ENCODE measurements around the gene RALGDS.

RALGDS gene

DNA sequence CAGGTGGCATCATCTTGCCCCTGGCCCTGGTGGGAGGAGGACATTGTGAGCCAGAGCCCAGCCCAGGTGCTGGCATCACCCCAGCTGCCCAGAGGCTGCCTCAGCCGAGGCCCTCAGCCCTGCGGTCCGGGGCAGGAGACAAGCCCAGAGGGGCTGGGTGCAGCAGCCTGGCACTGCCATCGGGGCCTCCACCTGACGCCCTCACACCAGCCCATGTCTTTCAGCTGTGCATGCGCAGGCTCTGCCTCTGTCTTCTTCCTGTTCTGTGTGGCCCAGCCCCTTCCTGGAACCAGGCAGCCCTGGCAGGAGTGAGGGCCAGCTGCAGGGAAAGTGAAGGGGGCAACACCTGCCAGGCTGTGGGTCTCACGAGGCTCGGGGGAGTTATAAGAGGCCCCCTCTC is 64.0 kb downstream of the RALGDS start:
- Histone ChIP-seq H3K9me3 (ENCODE audit: severe bottlenecking) (no peaks in the 10 kb centered on the region), H3K4me3 (ENCODE audit: severe bottlenecking) (no peak overlapping the region), H3K4me1 (ENCODE audit: insufficient read depth, poor library complexity, severe bottlenecking) (peaks cover 34% of the 10 kb centered on the region), H3K36me3 (ENCODE audit: low read depth) (peaks cover 48% of the 10 kb centered on the region), H3K27me3 (ENCODE audit: insufficient read depth, poor library complexity, severe bottlenecking) (no peaks in the 10 kb centered on the region), H3K27ac (ENCODE audit: poor library complexity, severe bottlenecking) (no peak overlapping the region)
- TF ChIP-seq CTCF (IDR thresholded peaks at IDR 0.05; ENCODE audit: poor library complexity, severe bottlenecking) = no peak
- DNase-seq (ENCODE audit: low spot score) = no peak
- no peak for ATAC-seq (ENCODE audit: low read depth)

DNA sequence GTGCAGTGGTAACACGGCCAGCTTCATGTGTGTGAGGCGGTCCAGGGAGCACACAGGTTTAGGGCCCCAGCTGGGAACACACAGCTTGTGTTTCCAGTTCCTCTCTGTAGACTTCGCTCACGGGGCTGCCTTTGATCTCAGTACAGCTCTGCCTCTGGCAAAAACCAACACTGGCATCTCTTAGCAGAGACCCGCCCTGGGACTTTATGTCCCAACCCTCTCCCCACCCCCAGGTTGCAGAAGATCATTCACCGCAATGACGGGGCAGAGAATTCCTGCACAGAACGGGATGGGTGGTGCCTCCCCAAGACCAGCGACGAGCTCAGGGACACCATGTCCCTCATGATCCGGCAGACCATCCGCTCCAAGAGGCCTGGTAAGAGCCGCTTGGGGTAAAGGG is 64.5 kb downstream of the RALGDS start:
- TF ChIP-seq CTCF (IDR thresholded peaks at IDR 0.05; ENCODE audit: poor library complexity, severe bottlenecking) = no peak
- no peak for DNase-seq (ENCODE audit: low spot score)
- ATAC-seq (ENCODE audit: low read depth) = no peak
- Histone ChIP-seq H3K27me3 (ENCODE audit: insufficient read depth, poor library complexity, severe bottlenecking) (no peaks in the 10 kb centered on the region), H3K4me1 (ENCODE audit: insufficient read depth, poor library complexity, severe bottlenecking) (peaks cover 34% of the 10 kb centered on the region), H3K27ac (ENCODE audit: poor library complexity, severe bottlenecking) (no peak overlapping the region), H3K36me3 (ENCODE audit: low read depth) (peaks cover 53% of the 10 kb centered on the region), H3K4me3 (ENCODE audit: severe bottlenecking) (no peak overlapping the region), H3K9me3 (ENCODE audit: severe bottlenecking) (no peaks in the 10 kb centered on the region)

GRCh38 chr9:133055788-133056420 is 65.1 kb downstream of the RALGDS start:
- Histone ChIP-seq H3K27ac (ENCODE audit: poor library complexity, severe bottlenecking) (no peak overlapping the region), H3K4me3 (ENCODE audit: severe bottlenecking) (no peak overlapping the region)

GRCh38 chr9:133054966-133055365 is 66.1 kb downstream of the RALGDS start:
- Histone ChIP-seq H3K27me3 (ENCODE audit: insufficient read depth, poor library complexity, severe bottlenecking) (no peaks in the 10 kb centered on the region), H3K4me3 (ENCODE audit: severe bottlenecking) (no peak overlapping the region), H3K9me3 (ENCODE audit: severe bottlenecking) (no peaks in the 10 kb centered on the region), H3K27ac (ENCODE audit: poor library complexity, severe bottlenecking) (no peak overlapping the region), H3K36me3 (ENCODE audit: low read depth) (peaks cover 66% of the 10 kb centered on the region), H3K4me1 (ENCODE audit: insufficient read depth, poor library complexity, severe bottlenecking) (peaks cover 21% of the 10 kb centered on the region)
- no peak for TF ChIP-seq CTCF (IDR thresholded peaks at IDR 0.05; ENCODE audit: poor library complexity, severe bottlenecking)
- DNase-seq (ENCODE audit: low spot score) (no peak), ATAC-seq (ENCODE audit: low read depth) (no peak)

More at GRCh38 chr9:133055788-133056420, 65.1 kb downstream of the RALGDS start:
- peaks cover 59% of the 10 kb centered on the region for H3K36me3 ChIP-seq (ENCODE audit: low read depth)
- peaks cover 28% of the 10 kb centered on the region for H3K4me1 ChIP-seq (ENCODE audit: insufficient read depth, poor library complexity, severe bottlenecking)
- ATAC-seq (ENCODE audit: low read depth) (no peak), DNase-seq (ENCODE audit: low spot score) (no peak)
- TF ChIP-seq CTCF (IDR thresholded peaks at IDR 0.05; ENCODE audit: poor library complexity, severe bottlenecking) = no peak
- no peaks in the 10 kb centered on the region for H3K27me3 ChIP-seq (ENCODE audit: insufficient read depth, poor library complexity, severe bottlenecking)
- H3K9me3 ChIP-seq (ENCODE audit: severe bottlenecking) = no peaks in the 10 kb centered on the region

DNA sequence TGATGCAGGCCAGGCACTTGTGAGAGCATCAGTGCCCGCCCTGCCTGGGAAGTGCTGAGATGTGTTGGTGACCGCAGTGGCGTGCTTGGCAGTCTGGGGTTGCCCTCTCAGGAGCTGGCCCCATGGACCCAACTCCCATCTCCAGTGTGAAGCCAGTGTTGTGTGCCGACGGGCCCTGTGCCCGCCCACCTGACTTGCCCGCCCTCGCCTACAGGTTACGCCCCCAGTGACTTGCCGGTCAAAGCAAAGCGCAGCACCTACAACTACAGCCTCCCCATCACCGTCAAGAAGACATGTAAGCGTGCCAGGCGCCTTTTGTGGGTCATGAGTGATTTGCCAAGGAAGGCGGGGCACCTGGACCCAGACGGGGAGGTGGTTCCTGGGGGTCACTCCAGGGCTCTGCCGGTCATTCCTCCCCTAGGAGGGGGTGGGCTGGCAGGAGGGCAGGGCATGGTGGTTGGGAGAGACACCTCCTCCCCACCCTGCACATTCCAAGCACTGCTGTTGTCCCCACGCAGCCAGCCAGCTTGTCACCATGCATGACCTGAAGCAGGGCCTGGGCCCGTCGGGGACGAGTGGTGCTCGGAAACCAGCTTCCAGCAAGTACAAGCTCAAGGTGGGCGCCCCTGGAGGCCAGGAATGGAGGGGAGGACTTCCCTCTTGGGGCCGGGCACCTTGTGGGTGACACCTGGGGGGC is 66.7 kb downstream of the RALGDS start:
- TF ChIP-seq CTCF (IDR thresholded peaks at IDR 0.05; ENCODE audit: poor library complexity, severe bottlenecking) = no peak
- H3K4me1 ChIP-seq (ENCODE audit: insufficient read depth, poor library complexity, severe bottlenecking) = peaks cover 14% of the 10 kb centered on the region
- H3K4me3 ChIP-seq (ENCODE audit: severe bottlenecking) = no peak overlapping the region
- no peaks in the 10 kb centered on the region for H3K27me3 ChIP-seq (ENCODE audit: insufficient read depth, poor library complexity, severe bottlenecking)
- DNase-seq (ENCODE audit: low spot score) = no peak
- H3K9me3 ChIP-seq (ENCODE audit: severe bottlenecking) = no peaks in the 10 kb centered on the region
- H3K27ac ChIP-seq (ENCODE audit: poor library complexity, severe bottlenecking) = no peak overlapping the region
- H3K36me3 ChIP-seq (ENCODE audit: low read depth) = peaks cover 69% of the 10 kb centered on the region
- ATAC-seq (ENCODE audit: low read depth) = no peak

All from RWPE2 (cell line).